Peyer's patch (tissue), 4 donors: Measurements from ENCODE around the gene ZNF70.

ENCODE experiments used
- CTCF ChIP-seq, 6 experiments: fragments of 450-650 bp in 4 of 6; fragments of 200-600 bp in 2 of 6; sonication (generic) in 1 of 6; IDR thresholded peaks; one replicate each; pipeline ENCODE4 v1.5.1; 2017 to 2019; ENCODE audit warnings: antibody characterized with exemption in 6 of 6, mild to moderate bottlenecking in 3 of 6, moderate library complexity in 1 of 6
- POLR2A ChIP-seq, 2 donors: fragments of 450-650 bp; IDR thresholded peaks; one replicate each; pipeline ENCODE4 v1.5.1; 2017; ENCODE audit warnings: antibody characterized with exemption in 2 of 2, mild to moderate bottlenecking in 2 of 2, moderate library complexity in 2 of 2

GRCh38 chr22:23754980-23755636 is 4.2 kb upstream of the ZNF70 start:
- no peak for TF ChIP-seq POLR2A (IDR thresholded peaks at IDR 0.05)
- no peak for TF ChIP-seq CTCF (IDR thresholded peaks at IDR 0.05)
